ENCODE results near the gene ARL1. TPM values are rescaled to one million over a fixed set of nuclear protein-coding genes. Genes with fewer than 3 reads are reported as not detected.

Gene ARL1
- total RNA-seq (2021): 60.6 and 71.9 TPM in 2 replicates
- Bru-seq, nascent RNA: percentile 78 among the genes with signal in this experiment
- BruChase-seq, experiment 1, labeled RNA remaining after a 2-hour chase: percentile 88 among the genes with signal in this experiment
- BruChase-seq, experiment 2, labeled RNA remaining after a 6-hour chase: percentile 87 among the genes with signal in this experiment
- long read RNA-seq, transcript ARL1-201 (6 exons, 3,241 nt): major isoform, 56 of 61 reads
- long read RNA-seq, partial matches to known transcripts: 1 of 61 reads
- long read RNA-seq, other reads (novel, unspliced or antisense): 2 of 61 reads

- H3K9me3 ChIP-seq (ENCODE audit: insufficient read depth, low read depth): no peaks in the 10 kb centered on the region
- CTCF ChIA-PET: interaction anchor here (1.1 kb wide), 1 partner anchor 1403 kb away, joined by 4 read pairs; no protein-coding TSS in a partner anchor
- peak within 1 kb of the TSS; percentile 100 for H3K4me3 ChIP-seq
- BruUV-seq (replicated peaks): no TSS peak
- peak within 1 kb of the TSS; percentile 95 for H3K27ac ChIP-seq
- peak within 1 kb of the TSS; percentile 98 for H3K4me2 ChIP-seq
- peaks cover 7% of the 10 kb centered on the region for H3K36me3 ChIP-seq (ENCODE audit: low read depth)
- no peaks in the 10 kb centered on the region for H3K9me2 ChIP-seq (ENCODE audit: insufficient read depth)
- peaks cover 26% of the 10 kb centered on the region for H3K4me1 ChIP-seq (replicated peaks; ENCODE audit: insufficient read depth)
- peaks cover 24% of the 10 kb centered on the region for H3F3A ChIP-seq (ENCODE audit: insufficient read depth, low read depth)
- POLR2A ChIA-PET (ENCODE audit: unreplicated experiment): interaction anchor here (0.6 to 0.7 kb wide), 2 partner anchors 22 to 128 kb away, joined by 4 to 6 read pairs; no protein-coding TSS in a partner anchor
- intact Hi-C loops (cut with micrococcal nuclease; ENCODE audit: unreplicated experiment): loop anchor here (5.0 kb wide), 1 partner anchor 530 kb away; no protein-coding TSS in a partner anchor
- H3K79me2 ChIP-seq (ENCODE audit: low read depth): peaks cover 47% of the 10 kb centered on the region
- H3K27me3 ChIP-seq (ENCODE audit: insufficient read depth, low read depth): no peaks in the 10 kb centered on the region
- DNase-seq: peak; percentile 72 to 81
- H4K20me1 ChIP-seq (ENCODE audit: insufficient read depth): peaks cover 19% of the 10 kb centered on the region
- TF ChIP-seq CTCF (conservative IDR thresholded peaks at IDR 0.05): no peak
- TF ChIP-seq EZH2 (IDR thresholded peaks at IDR 0.05; ENCODE audit: low read depth): no peak
- peak within 1 kb of the TSS; percentile 97 for H2AFZ ChIP-seq
Observed at GRCh38 chr12:101407436-101408345, at the start of gene ARL1. ARL1 (minus strand) TSS chr12:101407772; CDS start chr12:101407645, 127 bp downstream.

DNA sequence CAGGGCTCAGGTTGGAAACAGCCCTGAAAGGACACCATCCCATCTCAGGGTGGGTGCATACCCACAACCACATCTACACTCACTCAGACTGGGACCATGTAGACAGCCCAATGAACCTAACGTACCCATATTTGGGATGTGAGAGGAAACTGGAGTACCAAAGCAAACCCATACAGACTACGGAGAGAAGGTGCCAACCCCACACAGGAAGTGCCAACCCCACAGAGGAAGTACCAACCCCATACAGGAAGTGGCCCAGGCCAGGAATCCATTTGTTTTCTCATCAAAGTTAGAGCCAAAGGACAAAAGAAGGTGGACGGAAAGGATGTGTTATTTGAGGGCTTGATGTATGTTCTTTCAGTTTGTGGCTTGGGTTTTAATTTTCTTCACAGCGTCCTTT lies 48.1 kb upstream of the ARL1 start:
- intact Hi-C loops (cut with micrococcal nuclease; ENCODE audit: unreplicated experiment): no loop called here
- ChIA-PET POLR2A (ENCODE audit: unreplicated experiment) (no interaction called here), CTCF (no interaction called here)
- H3K79me2 ChIP-seq (ENCODE audit: low read depth): no peaks in the 10 kb centered on the region
- no peaks in the 10 kb centered on the region for H3K9me3 ChIP-seq (ENCODE audit: insufficient read depth, low read depth)
- H3K27ac ChIP-seq: no peak overlapping the region
- H4K20me1 ChIP-seq (ENCODE audit: insufficient read depth): no peaks in the 10 kb centered on the region
- no peaks in the 10 kb centered on the region for H3K9me2 ChIP-seq (ENCODE audit: insufficient read depth)
- BruUV-seq (replicated peaks): no TSS peak
- peaks cover 21% of the 10 kb centered on the region; the same call in 1 of the 2 replicates for H3F3A ChIP-seq (ENCODE audit: insufficient read depth, low read depth)
- no peak overlapping the region for H3K4me2 ChIP-seq
- no peak for DNase-seq
- H3K4me1 ChIP-seq (replicated peaks; ENCODE audit: insufficient read depth): peaks cover 16% of the 10 kb centered on the region
- no peak overlapping the region for H3K4me3 ChIP-seq
- H3K27me3 ChIP-seq (ENCODE audit: insufficient read depth, low read depth): no peaks in the 10 kb centered on the region
- no peak overlapping the region for H2AFZ ChIP-seq
- H3K36me3 ChIP-seq (ENCODE audit: low read depth): no peaks in the 10 kb centered on the region
- TF ChIP-seq CTCF (conservative IDR thresholded peaks at IDR 0.05) (no peak), EZH2 (IDR thresholded peaks at IDR 0.05; ENCODE audit: low read depth) (no peak)

GRCh38 chr12:101441461-101442224 lies 34.1 kb upstream of the ARL1 start:
- H3K9me2 ChIP-seq (ENCODE audit: insufficient read depth): no peaks in the 10 kb centered on the region
- DNase-seq: no peak
- H3K4me3 ChIP-seq: no peak overlapping the region
- H3F3A ChIP-seq (ENCODE audit: insufficient read depth, low read depth): no peaks in the 10 kb centered on the region
- no peaks in the 10 kb centered on the region for H3K27me3 ChIP-seq (ENCODE audit: insufficient read depth, low read depth)
- no peak overlapping the region for H3K4me2 ChIP-seq
- ChIA-PET CTCF (no interaction called here), POLR2A (ENCODE audit: unreplicated experiment) (no interaction called here)
- no TSS peak for BruUV-seq (replicated peaks)
- H4K20me1 ChIP-seq (ENCODE audit: insufficient read depth): no peaks in the 10 kb centered on the region
- H3K27ac ChIP-seq: no peak overlapping the region
- H2AFZ ChIP-seq: no peak overlapping the region
- H3K9me3 ChIP-seq (ENCODE audit: insufficient read depth, low read depth): no peaks in the 10 kb centered on the region
- no peaks in the 10 kb centered on the region for H3K79me2 ChIP-seq (ENCODE audit: low read depth)
- TF ChIP-seq CTCF (conservative IDR thresholded peaks at IDR 0.05) (no peak), EZH2 (IDR thresholded peaks at IDR 0.05; ENCODE audit: low read depth) (no peak)
- H3K36me3 ChIP-seq (ENCODE audit: low read depth): no peaks in the 10 kb centered on the region
- intact Hi-C loops (cut with micrococcal nuclease; ENCODE audit: unreplicated experiment): no loop called here
- H3K4me1 ChIP-seq (replicated peaks; ENCODE audit: insufficient read depth): no peaks in the 10 kb centered on the region
